ENCODE results near the gene ARMC3.

GRCh38 chr10:22984066-22984465, 56.2 kb downstream of the ARMC3 start:
- TF ChIP-seq, protein P1, sequence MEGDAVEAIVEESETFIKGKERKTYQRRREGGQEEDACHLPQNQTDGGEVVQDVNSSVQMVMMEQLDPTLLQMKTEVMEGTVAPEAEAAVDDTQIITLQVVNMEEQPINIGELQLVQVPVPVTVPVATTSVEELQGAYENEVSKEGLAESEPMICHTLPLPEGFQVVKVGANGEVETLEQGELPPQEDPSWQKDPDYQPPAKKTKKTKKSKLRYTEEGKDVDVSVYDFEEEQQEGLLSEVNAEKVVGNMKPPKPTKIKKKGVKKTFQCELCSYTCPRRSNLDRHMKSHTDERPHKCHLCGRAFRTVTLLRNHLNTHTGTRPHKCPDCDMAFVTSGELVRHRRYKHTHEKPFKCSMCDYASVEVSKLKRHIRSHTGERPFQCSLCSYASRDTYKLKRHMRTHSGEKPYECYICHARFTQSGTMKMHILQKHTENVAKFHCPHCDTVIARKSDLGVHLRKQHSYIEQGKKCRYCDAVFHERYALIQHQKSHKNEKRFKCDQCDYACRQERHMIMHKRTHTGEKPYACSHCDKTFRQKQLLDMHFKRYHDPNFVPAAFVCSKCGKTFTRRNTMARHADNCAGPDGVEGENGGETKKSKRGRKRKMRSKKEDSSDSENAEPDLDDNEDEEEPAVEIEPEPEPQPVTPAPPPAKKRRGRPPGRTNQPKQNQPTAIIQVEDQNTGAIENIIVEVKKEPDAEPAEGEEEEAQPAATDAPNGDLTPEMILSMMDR (IDR thresholded peaks at IDR 0.05): no peak
- TF ChIP-seq POLR2AphosphoS5 (IDR thresholded peaks at IDR 0.05) (no peak), POLR2A (IDR thresholded peaks at IDR 0.05) (no peak)

Measured in breast epithelium (tissue), 3 donors.